SK-N-SH (cell line): Measurements from ENCODE around the gene HEXD.

Experiments used
- CTCF ChIP-seq: fragments of 200-600 bp; sonication (generic); IDR thresholded peaks from 2 replicates; pipeline ENCODE4 v1.6.1; 2017; ENCODE audit warnings: antibody characterized with exemption, mild to moderate bottlenecking, moderate library complexity
- EP300 ChIP-seq, 2 experiments: IDR thresholded peaks; 2 replicates each; pipeline versions ENCODE4 v1.4.0 to v1.6.1; 2012; ENCODE audit warnings: borderline replicate concordance in 1 of 2, low read depth in 1 of 2, low read length in 1 of 2
- JUND ChIP-seq: IDR thresholded peaks from 2 replicates; pipeline ENCODE4 v1.4.0; 2012
- MAX ChIP-seq: IDR thresholded peaks from 2 replicates; pipeline ENCODE4 v1.4.0; 2012; ENCODE audit warnings: low read depth
- SMC3 ChIP-seq: IDR thresholded peaks from 2 replicates; pipeline ENCODE4 v1.6.1; 2012; ENCODE audit warnings: low read depth, low read length, improper control_type of control experiment
- YY1 ChIP-seq: IDR thresholded peaks from 2 replicates; pipeline ENCODE4 v1.4.0; 2012; ENCODE audit warnings: low read depth, mild to moderate bottlenecking

GRCh38 chr17:82474223-82475010, 56.3 kb downstream of the HEXD start:
- TF ChIP-seq YY1 (no peak), JUND (no peak), EP300 (IDR thresholded peaks at IDR 0.05; ENCODE audit: borderline replicate concordance in 1 of 2, low read depth in 1 of 2, low read length in 1 of 2) (no peak), CTCF (no peak), MAX (no peak), SMC3 (no peak)
